T-helper 9 cell (primary cell): Measurements from ENCODE around the gene PELI2.

ENCODE experiments used
- DNase-seq: peaks from one replicate; pipeline ENCODE4 v3.0.0-alpha.2; 2020

The PELI2 gene

GRCh38 chr14:56210571-56210970 lies 92.4 kb downstream of the PELI2 start:
- DNase-seq = no peak

DNA sequence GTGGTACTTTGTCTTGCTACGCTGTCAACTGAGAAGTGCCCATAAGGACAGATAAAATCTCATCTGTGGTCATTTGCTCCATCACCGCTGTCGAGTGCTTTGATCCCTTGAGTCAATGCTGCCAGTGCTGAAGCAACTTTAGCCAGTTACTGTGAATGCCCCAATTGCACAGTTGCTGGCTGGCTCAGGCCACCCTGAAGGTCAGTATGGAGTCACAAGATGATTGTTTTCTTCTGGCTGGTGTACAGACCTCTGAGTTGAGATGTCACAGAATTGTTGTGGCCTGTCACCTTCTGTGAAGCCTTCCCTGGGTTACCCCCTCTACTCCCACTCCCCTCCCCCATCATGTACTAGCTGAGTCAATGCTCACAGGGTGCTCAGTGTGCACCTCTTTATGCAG lies 92.9 kb downstream of the PELI2 start:
- DNase-seq = no peak

GRCh38 chr14:56211844-56212243 lies 93.6 kb downstream of the PELI2 start:
- DNase-seq = no peak

GRCh38 chr14:56212521-56212920 lies 94.3 kb downstream of the PELI2 start:
- DNase-seq = no peak

- no peak for DNase-seq
Observed at GRCh38 chr14:56213306-56213705, 95.1 kb downstream of the PELI2 start.

DNA sequence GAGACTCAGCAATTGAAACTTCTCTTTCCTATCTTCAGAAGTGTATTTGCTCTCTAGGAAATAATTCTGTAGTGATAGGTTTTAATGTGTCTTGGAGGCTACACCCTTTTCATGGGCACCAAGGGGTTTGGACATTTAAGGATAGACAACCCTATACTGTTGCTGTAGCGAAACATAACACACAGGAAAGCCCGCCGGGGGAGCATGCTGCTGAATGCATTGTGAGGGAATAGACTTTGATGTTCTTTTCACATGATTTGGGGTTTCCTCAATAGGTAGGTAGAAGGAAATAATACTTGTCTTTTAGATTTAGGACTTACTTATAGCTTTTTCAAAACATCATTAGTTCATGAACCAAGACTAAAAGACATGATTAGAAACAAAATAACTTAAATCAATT lies 97.0 kb downstream of the PELI2 start:
- DNase-seq = no peak

- no peak for DNase-seq
Observed at GRCh38 chr14:56216626-56217379, 98.6 kb downstream of the PELI2 start.

GRCh38 chr14:56217380-56218045 lies 99.3 kb downstream of the PELI2 start:
- no peak for DNase-seq

DNA sequence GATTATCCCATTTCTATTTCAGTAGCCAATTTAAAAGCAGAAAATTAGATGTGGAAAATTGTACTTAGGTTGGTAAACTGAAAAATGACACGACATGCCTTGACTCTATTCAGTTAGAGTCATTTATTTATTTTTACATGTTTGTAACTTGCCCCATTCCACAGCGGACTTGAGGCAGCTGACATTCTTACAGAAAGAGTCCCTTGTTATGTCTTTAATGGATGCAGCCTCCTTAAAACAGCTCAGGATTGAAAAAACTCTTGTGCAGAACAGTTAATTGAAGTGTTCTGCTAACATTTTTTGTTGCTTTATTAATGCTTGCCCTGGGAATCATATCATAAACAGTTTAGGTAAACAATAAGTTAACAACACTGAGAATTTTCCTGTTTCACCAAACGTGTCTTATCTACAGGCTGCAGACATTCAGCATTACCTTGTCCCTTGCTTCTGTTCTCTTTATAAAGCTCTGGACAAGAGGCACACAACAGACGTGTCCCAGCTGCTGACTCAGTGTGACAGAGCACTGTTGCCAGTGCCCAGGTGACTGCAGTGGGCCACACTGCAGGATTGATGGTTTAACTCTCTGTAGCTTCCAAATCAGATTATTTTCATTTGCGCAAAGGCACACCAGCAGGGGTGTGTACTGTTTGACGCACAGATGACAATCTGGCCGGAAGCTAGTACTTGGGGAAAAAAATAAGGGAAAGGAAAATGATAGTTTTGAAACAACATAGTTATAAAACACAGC lies 101.6 kb downstream of the PELI2 start:
- no peak for DNase-seq

DNA sequence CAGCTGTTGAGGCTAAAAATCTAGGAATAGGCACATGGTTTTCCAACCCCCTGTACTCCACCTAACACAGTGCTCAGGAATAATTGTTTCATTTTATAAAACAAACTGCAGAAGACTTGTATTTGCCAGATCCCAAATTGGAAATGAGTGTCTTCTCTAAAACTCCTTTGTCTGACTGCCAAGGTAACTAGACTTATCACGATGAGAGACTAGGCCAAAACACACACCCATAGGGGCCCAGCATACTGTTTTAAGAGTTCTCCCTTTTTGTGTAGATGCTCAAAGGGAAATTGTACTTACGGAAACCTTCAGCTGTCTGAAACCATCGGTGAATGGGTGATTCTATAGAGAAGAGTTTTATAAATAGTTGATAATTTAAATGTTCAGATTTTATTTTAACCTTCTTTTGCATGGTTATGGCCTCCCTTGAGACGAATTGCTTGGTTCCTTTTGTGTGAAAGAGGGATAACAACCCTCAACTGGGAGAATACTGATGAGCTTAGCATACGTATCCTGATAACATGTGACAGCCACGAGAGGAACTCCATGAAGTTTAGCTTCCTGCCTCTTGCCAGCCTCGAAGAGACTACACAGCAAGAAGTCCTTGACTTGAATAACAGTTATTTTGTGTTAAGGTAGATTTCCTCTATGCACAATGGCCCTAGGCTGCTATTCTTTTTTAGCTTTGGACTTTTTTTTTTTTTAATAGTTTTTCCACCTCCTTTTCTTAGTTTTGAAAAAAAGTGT lies 103.3 kb downstream of the PELI2 start:
- DNase-seq = no peak

- no peak for DNase-seq
Observed at GRCh38 chr14:56224229-56224628, 106.0 kb downstream of the PELI2 start.

DNA sequence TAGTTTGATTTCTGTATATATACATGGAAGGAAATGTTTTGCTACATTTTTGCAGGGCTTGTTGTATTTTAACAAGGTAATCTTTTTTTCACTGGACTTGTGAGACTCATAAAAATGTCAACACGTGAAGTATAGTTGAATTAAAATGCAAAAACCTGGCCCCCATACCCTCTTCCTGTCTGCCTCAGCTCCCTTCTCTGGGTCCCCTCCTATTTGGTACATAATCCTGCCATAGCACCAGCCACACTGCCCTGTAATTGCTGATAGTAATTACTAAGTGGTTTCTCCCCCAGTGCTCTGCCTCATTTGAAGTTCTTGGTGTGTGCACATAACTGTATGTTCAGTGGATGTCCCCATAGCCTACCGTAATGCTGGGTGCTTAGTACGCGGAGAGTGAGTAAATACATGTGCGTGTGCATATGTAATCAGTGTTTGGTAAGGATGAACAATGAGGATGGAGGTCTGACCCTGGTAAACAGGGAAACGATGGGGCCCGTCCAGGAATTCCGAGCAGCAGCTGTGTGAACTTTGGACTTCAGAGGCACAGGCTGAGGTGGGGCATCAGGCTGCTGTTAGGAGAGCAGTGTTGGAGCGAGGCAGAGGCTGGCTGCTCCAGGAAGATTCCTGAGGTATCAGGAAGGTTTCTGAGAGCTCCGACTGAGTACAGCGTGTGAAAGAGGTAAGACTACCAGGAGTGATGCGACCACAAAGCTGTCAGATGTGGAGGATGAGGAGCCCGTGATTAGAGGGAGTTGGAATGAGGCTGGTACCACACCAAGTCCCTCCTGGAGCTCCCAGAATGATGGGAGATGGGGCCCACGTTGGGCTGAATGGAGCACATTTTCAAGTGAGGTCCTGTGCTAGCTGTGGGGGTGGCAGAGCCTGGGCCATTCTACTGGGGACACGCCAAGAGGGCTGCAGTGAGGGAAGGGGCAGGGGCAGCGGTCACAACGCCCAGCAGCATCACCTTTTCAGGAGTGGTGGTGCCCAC lies 106.8 kb downstream of the PELI2 start:
- no peak for DNase-seq

- DNase-seq = no peak
Observed at GRCh38 chr14:56235388-56235787, 117.2 kb downstream of the PELI2 start.

- no peak for DNase-seq
Observed at GRCh38 chr14:56237398-56237797, 119.2 kb downstream of the PELI2 start.

- no peak for DNase-seq
Observed at GRCh38 chr14:56241461-56241860, 123.2 kb downstream of the PELI2 start.

- DNase-seq = no peak
Observed at GRCh38 chr14:56243110-56243509, 124.9 kb downstream of the PELI2 start.

DNA sequence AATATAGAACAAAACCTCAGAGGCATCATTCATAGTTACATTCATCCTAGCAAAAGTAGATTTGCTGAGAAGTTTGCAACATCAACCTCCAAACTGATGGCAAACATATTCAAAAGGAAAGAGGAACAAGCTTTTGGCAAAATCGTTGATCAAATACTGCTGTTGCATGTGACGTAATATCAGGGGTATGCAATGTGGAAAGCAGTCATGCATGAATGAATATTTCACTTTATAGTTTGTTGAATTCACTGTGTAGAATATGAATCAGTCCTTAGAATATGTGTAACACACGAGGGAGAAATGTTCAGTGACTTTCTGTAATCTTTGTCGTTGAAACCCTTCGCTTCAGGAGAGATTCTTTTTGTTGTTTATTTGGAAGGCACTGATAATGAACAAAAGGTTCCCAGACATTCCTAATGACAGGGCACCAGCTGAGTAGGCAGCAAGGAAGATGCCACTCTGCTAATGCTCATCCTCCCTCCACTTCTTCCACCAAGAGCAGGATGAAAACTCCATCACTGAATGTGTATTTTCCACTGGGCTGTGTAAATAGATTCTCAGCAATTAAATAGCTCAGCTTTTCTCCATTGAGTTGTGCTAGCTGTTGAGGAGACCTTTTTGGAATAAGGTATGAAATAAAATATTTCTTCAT lies 126.1 kb downstream of the PELI2 start:
- no peak for DNase-seq

DNA sequence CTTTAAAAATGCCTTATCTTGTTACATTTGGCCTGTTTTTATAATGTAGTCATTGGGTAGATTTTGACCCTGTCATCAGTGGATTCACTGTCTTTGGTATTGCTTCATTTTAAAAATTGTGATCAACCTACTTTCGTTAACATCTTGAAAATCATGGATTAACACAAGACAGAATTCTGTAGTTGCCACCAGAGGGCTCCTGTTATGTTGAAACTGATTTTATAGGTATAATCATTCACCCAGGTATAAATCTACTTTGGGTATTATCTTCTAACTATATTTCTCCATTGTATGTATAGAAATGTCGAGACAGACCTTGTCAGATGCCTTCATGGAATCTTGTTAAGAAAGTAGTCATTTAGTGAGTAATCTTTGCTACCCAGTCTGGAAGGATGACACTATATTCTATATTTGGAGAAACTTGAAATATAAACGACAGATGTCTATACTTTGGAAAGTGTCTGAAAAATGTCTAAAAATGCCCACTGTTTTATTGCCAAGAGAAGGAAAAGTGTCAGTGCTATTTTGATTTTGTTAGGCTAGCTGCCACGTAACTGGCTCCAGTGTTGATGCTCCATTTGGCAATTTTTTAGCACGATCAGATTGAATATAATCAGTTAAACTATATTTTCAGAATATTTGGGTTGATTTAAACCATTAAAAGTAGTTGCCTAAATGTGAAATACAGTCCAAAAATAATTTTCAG lies 129.4 kb downstream of the PELI2 start:
- DNase-seq = no peak

DNA sequence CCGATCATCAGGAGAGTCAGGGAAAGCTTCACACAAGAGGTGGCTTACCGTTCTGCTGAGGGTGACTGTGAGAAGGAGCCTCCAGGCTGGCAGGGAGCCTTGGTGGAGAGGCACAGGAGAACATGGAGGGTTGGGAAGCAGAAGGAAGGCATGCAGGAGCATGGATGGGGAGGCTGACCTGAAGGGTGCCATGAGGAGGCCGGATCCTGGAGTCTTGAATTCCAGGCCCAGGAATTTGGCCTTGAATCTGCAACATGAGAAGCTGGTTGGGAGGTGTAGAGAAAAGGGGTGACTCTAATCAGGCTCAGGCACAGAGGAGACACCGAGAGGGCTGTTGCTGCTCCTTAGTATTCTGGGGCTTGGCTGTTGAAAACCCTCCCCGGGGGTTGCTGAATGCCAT lies 130.2 kb downstream of the PELI2 start:
- DNase-seq = no peak

- no peak for DNase-seq
Observed at GRCh38 chr14:56261046-56261445, 142.8 kb downstream of the PELI2 start.

GRCh38 chr14:56262530-56262929 lies 144.3 kb downstream of the PELI2 start:
- no peak for DNase-seq
